Naive thymus-derived CD4-positive, alpha-beta T cell (primary cell): ENCODE results near the gene CBX7. TPM values are rescaled to one million over a fixed set of nuclear protein-coding genes. Genes with fewer than 3 reads are reported as not detected.

Experiments
- ATAC-seq: fragments of 150-1000 bp; cut with Tn5 transposase; 2 replicates; pipeline ENCODE4 v1.10.0; 2021; ENCODE audit warnings: mild to moderate bottlenecking, moderate library complexity
- CTCF ChIA-PET: fragments of 350-600 bp; sonication (Branson Sonifier 250); formaldehyde crosslinking; loops from one replicate; lab custom pipeline; 2021; ENCODE audit warnings: antibody characterized with exemption; lab: Charles Lee
- POLR2A ChIA-PET: fragments of 350-600 bp; sonication (Branson Sonifier 250); formaldehyde crosslinking; loops from one replicate; lab custom pipeline; 2021; ENCODE audit warnings: antibody characterized with exemption, inconsistent platforms; lab: Charles Lee
- DNase-seq, 9 donors: peaks; one replicate each; pipeline versions ENCODE4 v3.0.0 to v3.0.0-alpha.2; 2020 to 2022; ENCODE audit warnings: mixed read lengths in 1 of 9
- H3K27ac ChIP-seq: one replicate; pipeline ENCODE4 v1.7.0; 2013; ENCODE audit warnings: mild to moderate bottlenecking, low read depth, low read length, moderate library complexity
- H3K27me3 ChIP-seq, 2 donors: one replicate each; pipeline ENCODE4 v1.7.0; 2013; ENCODE audit warnings: low read length in 2 of 2, mild to moderate bottlenecking in 2 of 2, moderate library complexity in 2 of 2; ENCODE audit not compliant: control insufficient read depth in 2 of 2, insufficient read depth in 2 of 2
- H3K36me3 ChIP-seq, 3 experiments: 1 replicate in 2 of 3; 2 replicates in 1 of 3; pipeline ENCODE4 v1.7.0; 2013; ENCODE audit warnings: low read length in 3 of 3, mild to moderate bottlenecking in 3 of 3, moderate library complexity in 1 of 3; ENCODE audit not compliant: insufficient read depth in 3 of 3, control insufficient read depth in 2 of 3
- H3K4me1 ChIP-seq, 2 donors: one replicate each; pipeline ENCODE4 v1.7.0; 2013; ENCODE audit warnings: low read length in 2 of 2, mild to moderate bottlenecking in 2 of 2, moderate library complexity in 1 of 2; ENCODE audit not compliant: control insufficient read depth in 2 of 2, insufficient read depth in 2 of 2
- H3K4me3 ChIP-seq: 2 replicates; pipeline ENCODE4 v1.7.0; 2013; ENCODE audit warnings: mild to moderate bottlenecking, low read length
- H3K9me3 ChIP-seq, 3 experiments: 1 replicate in 2 of 3; 2 replicates in 1 of 3; pipeline ENCODE4 v1.7.0; 2013; ENCODE audit warnings: low read length in 3 of 3; ENCODE audit not compliant: control insufficient read depth in 2 of 3
- H3K27ac Mint-ChIP-seq, 9 donors: one replicate each; pipeline ENCODE4 v1.8.0; 2020 to 2022; ENCODE audit warnings: mixed read lengths in 9 of 9, mild to moderate bottlenecking in 8 of 9, moderate library complexity in 5 of 9, inconsistent platforms in 2 of 9
- H3K27me3 Mint-ChIP-seq, 5 donors: one replicate each; pipeline ENCODE4 v1.8.0; 2021 to 2022; ENCODE audit warnings: mixed read lengths in 5 of 5, mild to moderate bottlenecking in 1 of 5
- H3K36me3 Mint-ChIP-seq, 5 donors: one replicate each; pipeline ENCODE4 v1.8.0; 2020 to 2022; ENCODE audit warnings: mixed read lengths in 5 of 5, mild to moderate bottlenecking in 3 of 5, inconsistent platforms in 1 of 5
- H3K4me1 Mint-ChIP-seq, 7 donors: one replicate each; pipeline ENCODE4 v1.8.0; 2020 to 2022; ENCODE audit warnings: mixed read lengths in 7 of 7, mild to moderate bottlenecking in 3 of 7, inconsistent platforms in 1 of 7
- H3K4me3 Mint-ChIP-seq, 10 donors: one replicate each; pipeline ENCODE4 v1.8.0; 2020 to 2022; ENCODE audit warnings: mild to moderate bottlenecking in 10 of 10, mixed read lengths in 10 of 10, moderate library complexity in 6 of 10, inconsistent platforms in 2 of 10
- H3K9me3 Mint-ChIP-seq, 11 donors: one replicate each; pipeline ENCODE4 v1.8.0; 2020 to 2022; ENCODE audit warnings: mixed read lengths in 11 of 11, mild to moderate bottlenecking in 4 of 11, inconsistent platforms in 1 of 11, moderate library complexity in 1 of 11
- intact Hi-C, 2 donors: fragments of 100-400 bp; cut with micrococcal nuclease; formaldehyde crosslinking; loops; one replicate each; pipeline ENCODE4 v1.15.1; 2023
- polyA plus RNA-seq, 2 donors: library from polyadenylated mRNA; unstranded; fragments of 300-500 nt; fragmentation: Illumina TruSeq; gene quantifications; one replicate each; pipeline ENCODE4 v1.2.3, GENCODE V29; 2021
- total RNA-seq, 6 experiments: library from RNA in 5 of 6; stranded (reverse) in 5 of 6; gene quantifications; 1 replicate in 5 of 6; 2 replicates in 1 of 6; pipeline ENCODE4 v1.2.3 and lab custom pipeline; 2021 to 2026

CBX7 gene
- total and polyA plus RNA-seq, 7 experiments from 2014 or later: 14.2 to 164 (median 74.9) TPM

DNA sequence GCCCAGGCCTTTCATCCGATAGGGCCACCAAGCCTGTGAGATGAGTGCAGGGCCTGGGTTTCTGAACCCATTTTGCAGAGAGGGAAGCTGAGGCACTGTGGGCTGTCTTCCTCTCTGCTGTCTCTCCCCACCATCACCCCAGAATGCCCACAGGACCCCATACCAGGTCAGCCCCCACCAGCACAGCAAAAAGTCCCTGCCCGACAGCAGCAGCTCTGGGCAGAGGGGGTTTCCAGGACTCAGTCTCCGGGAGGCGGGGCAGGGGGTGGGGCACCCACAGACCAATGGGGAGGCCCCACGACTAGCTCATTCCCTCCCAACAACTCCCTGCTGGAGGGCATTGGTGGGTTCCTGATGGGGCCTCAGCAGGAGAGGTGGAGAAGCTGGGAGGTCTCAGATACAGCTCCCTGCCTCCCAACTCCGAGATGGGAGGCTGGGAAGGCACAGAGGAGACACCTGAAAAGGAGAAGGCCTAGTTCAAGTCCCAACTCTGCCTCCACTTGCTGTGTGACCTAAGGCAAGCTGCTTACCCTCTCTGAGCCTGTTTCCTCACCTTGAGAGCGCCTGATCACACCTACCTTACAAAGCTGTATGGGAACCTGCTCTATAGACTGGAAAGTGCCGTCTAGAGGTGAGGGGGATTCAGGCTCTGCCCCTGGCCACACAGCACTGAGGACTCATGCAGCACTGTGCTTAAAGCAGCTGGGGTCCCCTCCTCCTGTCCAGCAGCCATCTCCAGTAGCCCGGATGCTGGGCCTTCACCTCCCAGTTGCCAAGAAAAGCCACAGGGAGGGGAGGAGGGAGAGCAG is 3.5 kb downstream of the CBX7 start:
- Histone ChIP-seq H3K27me3 (no peaks in the 10 kb centered on the region), H3K4me3 (no peak overlapping the region), H3K27ac (peak overlapping the region; percentile 97), H3K4me1 (peaks cover 48 to 63% of the 10 kb centered on the region in 2 donors), H3K9me3 (no peaks in the 10 kb centered on the region), H3K36me3 (peaks cover 0 to 33% (median 0%) of the 10 kb centered on the region in 3 experiments)
- Mint-ChIP-seq H3K27me3 (peaks cover 0 to 10% (median 0%) of the 10 kb centered on the region in 5 donors), H3K4me3 (peak overlapping the region in 8 of 10 donors; percentile 11 to 89 (median 41)), H3K4me1 (peaks cover 25 to 64% (median 52%) of the 10 kb centered on the region in 7 donors), H3K36me3 (peaks cover 0 to 7% (median 0%) of the 10 kb centered on the region in 5 donors), H3K9me3 (no peaks in the 10 kb centered on the region), H3K27ac (peak overlapping the region in 8 of 9 donors; percentile 56 to 94 (median 80))
- intact Hi-C loops: no loop called here
- peak; percentile 11 for ATAC-seq
- peak in 2 of 9 donors; percentile 46 to 71 for DNase-seq
- POLR2A ChIA-PET: interaction anchor here (0.6 to 1.0 kb wide), 6 partner anchors 20 to 752 kb away, joined by 3 to 4 read pairs (median 3); no protein-coding TSS in a partner anchor
- CTCF ChIA-PET: interaction anchor here (0.7 to 2.4 kb wide), 5 partner anchors 14 to 195 kb away, joined by 3 to 25 read pairs (median 4); partner anchors contain the start of gene RPL3

DNA sequence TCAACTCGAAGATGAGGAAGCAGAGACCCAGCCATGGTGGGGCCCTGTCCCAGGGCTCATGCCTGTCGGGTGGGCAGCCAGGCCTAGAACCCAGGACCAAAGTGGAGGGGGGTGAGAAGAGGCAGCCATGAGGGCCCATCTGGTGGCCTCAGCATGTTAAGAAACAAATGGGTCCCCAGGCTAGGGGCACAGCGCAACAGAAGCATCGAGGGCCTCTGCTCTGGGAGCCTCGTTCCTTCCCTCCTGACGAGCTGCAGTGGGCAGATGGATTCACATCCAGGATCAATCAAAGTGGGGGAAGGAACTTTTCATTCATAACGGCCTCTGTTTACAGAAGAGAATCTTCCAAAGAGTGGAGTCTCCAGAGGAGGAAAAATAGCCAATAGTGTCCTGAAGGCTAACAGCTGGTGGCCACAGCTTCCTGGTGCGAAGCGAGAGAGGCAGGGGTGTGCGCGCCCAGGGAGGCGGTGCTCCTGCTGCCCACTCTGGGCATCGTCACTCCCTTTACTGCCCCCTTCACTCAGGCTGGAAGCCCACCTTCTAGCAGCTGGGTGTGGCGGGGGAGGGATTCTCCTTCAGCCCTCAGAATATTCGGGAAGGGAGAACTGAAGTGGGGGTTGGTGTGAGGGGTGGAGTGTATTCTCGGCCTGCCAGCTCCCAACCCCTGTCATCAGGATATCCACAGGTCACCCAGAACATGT is 4.3 kb downstream of the CBX7 start:
- Mint-ChIP-seq H3K9me3 (no peaks in the 10 kb centered on the region), H3K36me3 (peaks cover 0 to 7% (median 0%) of the 10 kb centered on the region in 5 donors), H3K27ac (peak overlapping the region in 8 of 9 donors; percentile 62 to 97 (median 80)), H3K4me1 (peaks cover 24 to 66% (median 49%) of the 10 kb centered on the region in 7 donors), H3K4me3 (peak overlapping the region in 5 of 10 donors; percentile 9 to 42 (median 21)), H3K27me3 (peaks cover 0 to 3% (median 0%) of the 10 kb centered on the region in 5 donors)
- H3K4me3 ChIP-seq: no peak overlapping the region
- no peaks in the 10 kb centered on the region for H3K9me3 ChIP-seq
- H3K27ac ChIP-seq: peak overlapping the region; percentile 97
- H3K4me1 ChIP-seq: peaks cover 48 to 63% of the 10 kb centered on the region in 2 donors
- ChIA-PET POLR2A (interaction anchor here (0.6 to 1.0 kb wide), 3 partner anchors 22 to 428 kb away, joined by 3 to 4 read pairs (median 3); no protein-coding TSS in a partner anchor), CTCF (interaction anchor here (0.7 to 2.4 kb wide), 3 partner anchors 159 to 196 kb away, joined by 3 to 25 read pairs (median 4); partner anchors contain the start of gene RPL3)
- peaks cover 0 to 33% (median 0%) of the 10 kb centered on the region in 3 experiments for H3K36me3 ChIP-seq
- no peaks in the 10 kb centered on the region for H3K27me3 ChIP-seq
- ATAC-seq (no peak), DNase-seq (no peak)
- intact Hi-C loops: no loop called here

DNA sequence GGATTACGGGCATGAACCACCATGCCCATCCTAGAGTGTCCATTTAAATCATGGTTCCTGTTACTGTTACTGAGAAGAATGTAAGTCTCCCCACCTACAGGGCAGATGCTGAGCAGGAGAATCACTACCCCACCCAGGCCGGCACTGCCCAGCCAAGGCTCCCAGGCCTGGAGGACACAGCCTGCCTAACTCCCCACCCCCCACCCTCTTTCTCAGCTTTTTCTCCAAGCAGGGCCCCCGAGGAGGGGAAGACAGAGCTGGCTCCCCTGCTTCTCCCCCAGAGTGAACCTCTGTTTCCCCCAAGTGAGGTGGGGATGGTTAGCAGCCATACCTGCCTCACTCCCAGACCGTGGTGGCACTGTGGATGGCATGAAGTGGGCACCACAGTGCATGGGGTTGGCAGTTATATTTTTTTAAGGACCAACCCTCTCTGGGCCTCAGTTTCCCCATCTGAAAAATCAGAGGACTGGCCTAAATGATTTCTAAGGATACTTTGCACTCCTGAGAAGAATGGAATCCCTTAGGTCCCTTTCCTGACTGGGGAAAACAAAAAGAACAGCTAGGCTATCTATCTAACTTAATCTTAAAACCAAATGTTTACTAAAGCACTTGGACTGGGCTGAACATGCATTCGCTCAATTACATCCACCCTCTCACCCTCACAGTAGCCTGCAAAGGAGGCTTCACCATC is 5.0 kb downstream of the CBX7 start:
- ATAC-seq: no peak
- peaks cover 0 to 7% (median 0%) of the 10 kb centered on the region in 5 donors for H3K36me3 Mint-ChIP-seq
- no peaks in the 10 kb centered on the region for H3K27me3 Mint-ChIP-seq
- H3K36me3 ChIP-seq: peaks cover 0 to 33% (median 0%) of the 10 kb centered on the region in 3 experiments
- H3K4me1 ChIP-seq: peaks cover 48 to 59% of the 10 kb centered on the region in 2 donors
- peak overlapping the region; percentile 97 for H3K27ac ChIP-seq
- H3K9me3 Mint-ChIP-seq: no peaks in the 10 kb centered on the region
- H3K9me3 ChIP-seq: no peaks in the 10 kb centered on the region
- ChIA-PET CTCF (interaction anchor here (2.4 kb wide), 1 partner anchor 170 kb away, joined by 25 read pairs; the partner anchor contains the start of gene RPL3), POLR2A (interaction anchor here (0.6 to 0.7 kb wide), 2 partner anchors 429 to 1663 kb away, joined by 3 read pairs; no protein-coding TSS in a partner anchor)
- H3K27ac Mint-ChIP-seq: peak overlapping the region; percentile 23 to 97 (median 83)
- no peaks in the 10 kb centered on the region for H3K27me3 ChIP-seq
- H3K4me1 Mint-ChIP-seq: peaks cover 24 to 70% (median 49%) of the 10 kb centered on the region in 7 donors
- H3K4me3 ChIP-seq: no peak overlapping the region
- intact Hi-C loops: no loop called here
- no peak for DNase-seq
- H3K4me3 Mint-ChIP-seq: peak overlapping the region in 5 of 10 donors; percentile 9 to 41 (median 21)

DNA sequence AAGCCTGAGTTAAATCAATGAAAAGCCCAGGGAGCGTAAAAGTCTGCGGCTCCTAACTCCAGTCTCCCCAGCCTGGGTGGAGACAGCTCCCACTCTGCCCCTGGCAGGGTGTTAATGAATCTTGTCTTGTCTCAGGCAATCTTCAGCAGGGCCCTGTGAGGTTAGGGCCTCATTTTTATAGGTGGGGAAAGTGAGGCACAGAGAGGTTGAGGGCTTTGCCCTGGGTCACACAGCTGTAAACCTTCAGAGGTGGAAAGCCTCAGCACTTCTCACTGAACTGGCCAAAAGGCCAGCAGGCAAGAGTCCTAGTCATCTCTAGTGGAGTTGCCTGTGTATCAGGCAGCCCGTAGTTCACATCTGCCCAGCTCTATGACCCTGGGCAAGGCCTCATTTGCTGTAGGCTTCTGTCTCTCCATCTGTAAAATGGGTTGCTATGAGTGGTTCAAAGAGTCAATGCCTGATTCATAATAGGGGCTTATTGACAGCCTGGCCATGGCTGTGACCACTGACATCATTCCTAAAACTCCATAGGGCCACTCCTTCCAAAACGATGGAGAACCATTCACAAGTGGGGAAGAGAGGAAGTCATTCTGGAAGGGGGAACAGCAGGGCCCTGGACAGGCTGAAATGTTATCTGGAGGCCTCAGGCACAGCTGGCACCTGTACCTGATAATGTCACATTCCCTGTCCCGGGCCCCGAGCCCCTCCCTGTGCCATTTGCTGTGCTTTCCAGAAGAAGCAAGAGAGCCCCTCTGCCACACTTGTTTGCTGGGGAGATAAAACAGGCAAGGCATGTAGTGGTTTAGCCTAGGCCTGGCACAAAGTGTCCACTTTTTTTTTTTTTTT is 6.0 kb downstream of the CBX7 start:
- intact Hi-C loops: no loop called here
- ATAC-seq (no peak), DNase-seq (no peak)
- Mint-ChIP-seq H3K27me3 (no peaks in the 10 kb centered on the region), H3K9me3 (no peaks in the 10 kb centered on the region), H3K36me3 (peaks cover 0 to 7% (median 0%) of the 10 kb centered on the region in 5 donors), H3K27ac (peak overlapping the region; percentile 87 to 100 (median 98)), H3K4me3 (peak overlapping the region; percentile 84 to 95 (median 90)), H3K4me1 (peaks cover 24 to 71% (median 49%) of the 10 kb centered on the region in 7 donors)
- Histone ChIP-seq H3K27ac (peak overlapping the region; percentile 97), H3K9me3 (no peaks in the 10 kb centered on the region), H3K4me3 (peak overlapping the region; percentile 57), H3K4me1 (peaks cover 44 to 54% of the 10 kb centered on the region in 2 donors), H3K27me3 (no peaks in the 10 kb centered on the region), H3K36me3 (peaks cover 0 to 33% (median 0%) of the 10 kb centered on the region in 3 experiments)
- CTCF ChIA-PET: no interaction called here
- POLR2A ChIA-PET: interaction anchor here (0.7 kb wide), 1 partner anchor 1662 kb away, joined by 3 read pairs; no protein-coding TSS in a partner anchor

DNA sequence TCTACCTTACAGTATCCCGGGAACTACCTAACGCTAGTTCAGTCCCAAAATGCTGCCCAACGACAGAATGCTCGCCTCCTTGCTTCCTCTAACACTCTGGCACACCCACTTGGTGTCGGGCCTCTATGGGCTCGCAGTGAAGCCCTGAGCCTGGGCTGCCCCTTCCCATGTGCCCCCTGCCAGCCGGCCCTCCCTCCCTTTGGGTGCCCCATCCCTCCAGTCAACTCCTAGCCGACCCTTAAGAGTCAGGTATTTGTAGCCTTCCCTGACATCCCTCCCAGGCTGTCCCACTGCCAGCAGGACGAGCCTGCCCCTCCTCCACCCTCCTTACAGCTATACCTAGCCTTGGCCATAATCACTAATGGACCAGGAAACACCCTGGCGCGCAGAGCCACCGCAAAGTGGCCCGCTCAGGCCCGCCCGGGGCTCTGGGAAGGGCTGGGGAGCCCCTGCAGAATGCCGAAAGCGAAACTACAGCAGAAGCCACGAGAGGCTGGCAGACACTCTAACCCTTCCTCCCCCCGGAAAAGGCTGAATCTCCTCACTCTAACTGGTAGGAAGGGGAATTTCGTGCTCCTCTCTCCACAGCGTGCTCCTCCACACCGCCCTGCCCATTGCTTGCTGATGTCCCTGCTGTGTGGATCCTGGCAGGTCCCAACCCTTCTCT is 8.2 kb downstream of the CBX7 start:
- ChIA-PET CTCF (no interaction called here), POLR2A (interaction anchor here (0.6 to 0.9 kb wide), 2 partner anchors 49 to 273 kb away, joined by 3 to 4 read pairs; no protein-coding TSS in a partner anchor)
- no peaks in the 10 kb centered on the region for H3K27me3 ChIP-seq
- peak overlapping the region; percentile 88 to 96 (median 93) for H3K4me3 Mint-ChIP-seq
- H3K4me1 Mint-ChIP-seq: peaks cover 11 to 55% (median 27%) of the 10 kb centered on the region in 7 donors
- H3K27ac Mint-ChIP-seq: peak overlapping the region; percentile 88 to 97 (median 93)
- H3K4me1 ChIP-seq: peaks cover 27 to 33% of the 10 kb centered on the region in 2 donors
- peak overlapping the region; percentile 93 for H3K4me3 ChIP-seq
- peak in 8 of 9 donors; percentile 46 to 79 (median 59) for DNase-seq
- intact Hi-C loops: loop anchor here (1.0 kb wide), 1 partner anchor 8 kb away; the partner anchor contains the start of gene CBX7 (in 2 of the 2)
- H3K36me3 Mint-ChIP-seq: peaks cover 0 to 9% (median 0%) of the 10 kb centered on the region in 5 donors
- H3K27me3 Mint-ChIP-seq: no peaks in the 10 kb centered on the region
- H3K36me3 ChIP-seq: peaks cover 0 to 22% (median 0%) of the 10 kb centered on the region in 3 experiments
- peak; percentile 33 for ATAC-seq
- H3K9me3 ChIP-seq: no peaks in the 10 kb centered on the region
- no peaks in the 10 kb centered on the region for H3K9me3 Mint-ChIP-seq
- H3K27ac ChIP-seq: peak overlapping the region; percentile 97
